SK-N-SH (cell line): ENCODE data around the gene UNCX. TPM values are rescaled to one million over a fixed set of nuclear protein-coding genes. Genes with fewer than 3 reads are reported as not detected.
"Not testable (repeated sequence)": the region's sequence is repeated elsewhere in the genome, so short reads cannot be mapped to it uniquely, and the experiment has no call there.

Experiments
- CTCF ChIA-PET: fragments of 300-600, 350-600 bp; formaldehyde crosslinking; extraction: SDS; loops from one replicate; lab custom pipeline; 2021; lab: Yijun Ruan, JAX
- POLR2A ChIA-PET: fragments of 350-600 bp; sonication (Branson Sonifier 250); formaldehyde crosslinking; extraction: SDS; loops from one replicate; lab custom pipeline; 2020; ENCODE audit warnings: antibody characterized with exemption, inconsistent platforms; lab: Yijun Ruan, JAX
- DNase-seq: peaks from one replicate; pipeline ENCODE4 v3.0.0; 2012
- H2AFZ ChIP-seq: fragments of 200-600 bp; sonication (generic); 2 replicates; pipeline ENCODE4 v1.8.1; 2016; ENCODE audit warnings: antibody characterized with exemption, mild to moderate bottlenecking, low read depth
- H3F3A ChIP-seq: fragments of 200-600 bp; sonication (generic); replicated peaks from 2 replicates; pipeline ENCODE3; 2016; ENCODE audit warnings: antibody characterized with exemption, mild to moderate bottlenecking; ENCODE audit not compliant: insufficient read depth
- H3K27ac ChIP-seq, 2 experiments: fragments of 200-500 bp in 1 of 2; fragments of 200-600 bp in 1 of 2; sonication (Bioruptor generic) in 1 of 2; sonication (generic), shearing (Covaris generic) in 1 of 2; 2 replicates each; pipeline versions ENCODE4 v1.5.1 to v1.6.1; 2014 to 2016; ENCODE audit warnings: low read depth in 2 of 2, inconsistent platforms in 1 of 2, low read length in 1 of 2, mild to moderate bottlenecking in 1 of 2, mixed read lengths in 1 of 2
- H3K27me3 ChIP-seq: fragments of 200-600 bp; sonication (generic), shearing (Covaris generic); 2 replicates; pipeline ENCODE4 v1.6.1; 2016; ENCODE audit warnings: mixed run types; ENCODE audit not compliant: insufficient read depth
- H3K36me3 ChIP-seq, 2 experiments: fragments of 200-500 bp in 1 of 2; fragments of 200-600 bp in 1 of 2; sonication (Bioruptor generic) in 1 of 2; sonication (generic) in 1 of 2; replicated peaks in 1 of 2; 2 replicates each; pipeline versions ENCODE3 to v1.5.1; 2014 to 2016; ENCODE audit warnings: low read length in 1 of 2, mild to moderate bottlenecking in 1 of 2; ENCODE audit not compliant: insufficient read depth in 2 of 2, control insufficient read depth in 1 of 2
- H3K4me1 ChIP-seq, 2 experiments: fragments of 200-500 bp in 1 of 2; fragments of 200-600 bp in 1 of 2; sonication (Bioruptor generic) in 1 of 2; sonication (generic), shearing (Covaris generic) in 1 of 2; 2 replicates each; pipeline versions ENCODE4 v1.5.1 to v1.6.1; 2014 to 2016; ENCODE audit warnings: low read depth in 1 of 2, low read length in 1 of 2, mixed run types in 1 of 2; ENCODE audit not compliant: insufficient read depth in 2 of 2, control insufficient read depth in 1 of 2
- H3K4me2 ChIP-seq: fragments of 200-600 bp; sonication (generic), shearing (Covaris generic); 2 replicates; pipeline ENCODE4 v1.6.1; 2017; ENCODE audit warnings: mixed run types
- H3K4me3 ChIP-seq, 2 experiments: fragments of 200-500 bp in 1 of 2; fragments of 200-600 bp in 1 of 2; sonication (Bioruptor generic) in 1 of 2; sonication (generic), shearing (Covaris generic) in 1 of 2; 2 replicates each; pipeline versions ENCODE4 v1.5.1 to v1.8.1; 2014 to 2016; ENCODE audit warnings: low read depth in 2 of 2, inconsistent platforms in 1 of 2, low read length in 1 of 2, mild to moderate bottlenecking in 1 of 2, mixed read lengths in 1 of 2, moderate library complexity in 1 of 2
- H3K79me2 ChIP-seq: fragments of 200-600 bp; sonication (generic); 2 replicates; pipeline ENCODE4 v1.8.1; 2017; ENCODE audit warnings: mild to moderate bottlenecking; ENCODE audit not compliant: insufficient read depth
- H3K9ac ChIP-seq: fragments of 200-600 bp; sonication (generic); 2 replicates; pipeline ENCODE4 v1.6.1; 2017; ENCODE audit warnings: mixed run types
- H3K9me2 ChIP-seq: fragments of 200-600 bp; sonication (generic); 2 replicates; pipeline ENCODE4 v1.6.1; 2017; ENCODE audit warnings: mixed run types
- H3K9me3 ChIP-seq: fragments of 200-600 bp; sonication (generic); 2 replicates; pipeline ENCODE4 v1.6.1; 2017; ENCODE audit warnings: mixed run types, mild to moderate bottlenecking, moderate library complexity
- H4K20me1 ChIP-seq: fragments of 200-600 bp; sonication (generic); 2 replicates; pipeline ENCODE4 v1.6.1; 2017; ENCODE audit warnings: mild to moderate bottlenecking, mixed run types; ENCODE audit not compliant: insufficient read depth
- ELF1 ChIP-seq: IDR thresholded peaks from 2 replicates; pipeline ENCODE4 v1.4.0; 2012
- EP300 ChIP-seq, 2 experiments: IDR thresholded peaks; 2 replicates each; pipeline versions ENCODE4 v1.4.0 to v1.6.1; 2012; ENCODE audit warnings: borderline replicate concordance in 1 of 2, low read depth in 1 of 2, low read length in 1 of 2
- EZH2phosphoT487 ChIP-seq: fragments of 200-600 bp; sonication (generic); IDR thresholded peaks from 2 replicates; pipeline ENCODE4 v1.6.1; 2017; ENCODE audit warnings: low read depth, mixed run types, mild to moderate bottlenecking, antibody characterized with exemption, moderate library complexity, borderline replicate concordance
- FOSL2 ChIP-seq: IDR thresholded peaks from 2 replicates; pipeline ENCODE4 v1.4.0; 2012; ENCODE audit warnings: low read depth, mild to moderate bottlenecking, moderate library complexity, borderline replicate concordance
- GATA2 ChIP-seq: sonication (generic); formaldehyde crosslinking; IDR thresholded peaks from 2 replicates; pipeline ENCODE4 v1.5.0; 2020; ENCODE audit warnings: mild to moderate bottlenecking, missing genetic modification reagents
- MAX ChIP-seq: IDR thresholded peaks from 2 replicates; pipeline ENCODE4 v1.4.0; 2012; ENCODE audit warnings: low read depth
- MEF2A ChIP-seq: IDR thresholded peaks from 2 replicates; pipeline ENCODE4 v1.4.0; 2012; ENCODE audit warnings: low read depth, borderline replicate concordance
- NFIC ChIP-seq: IDR thresholded peaks from 2 replicates; pipeline ENCODE4 v1.4.0; 2012; ENCODE audit warnings: borderline replicate concordance
- POLR2AphosphoS5 ChIP-seq: IDR thresholded peaks from 2 replicates; pipeline ENCODE4 v1.6.1; 2012; ENCODE audit warnings: low read depth, low read length
- RXRA ChIP-seq: IDR thresholded peaks from 2 replicates; pipeline ENCODE4 v1.4.0; 2012; ENCODE audit warnings: low read depth, mild to moderate bottlenecking, borderline replicate concordance
- SIN3A ChIP-seq: IDR thresholded peaks from 2 replicates; pipeline ENCODE4 v1.6.1; 2012; ENCODE audit warnings: low read depth, mild to moderate bottlenecking, low read length, moderate library complexity, borderline replicate concordance
- SMC3 ChIP-seq: IDR thresholded peaks from 2 replicates; pipeline ENCODE4 v1.6.1; 2012; ENCODE audit warnings: low read depth, low read length, improper control_type of control experiment
- TEAD4 ChIP-seq: IDR thresholded peaks from 2 replicates; pipeline ENCODE4 v1.4.0; 2012; ENCODE audit warnings: mild to moderate bottlenecking, borderline replicate concordance; ENCODE audit not compliant: insufficient read depth
- USF2 ChIP-seq: fragments of 150-350 bp; IDR thresholded peaks from 2 replicates; pipeline ENCODE4 v1.6.1; 2017; ENCODE audit warnings: antibody characterized with exemption, low read length, low read depth, borderline replicate concordance
- WGBS: methylation state at CpG from one replicate; pipeline ENCODE4 v1.1.6; 2017; ENCODE audit warnings: low lambda C conversion rate; 5-methylcytosine and 5-hydroxymethylcytosine counted together
- polyA plus RNA-seq, 3 experiments: library from polyadenylated mRNA; depleted of rRNA; stranded (reverse); fragments of >200 nt; gene quantifications; 2 replicates each; pipeline ENCODE4 v1.2.3, GENCODE V29; 2012
- TF ChIP-seq, protein P1 (sequence below): fragments of 200-600 bp; sonication (generic); IDR thresholded peaks from 2 replicates; pipeline ENCODE4 v1.6.1; 2017; ENCODE audit warnings: antibody characterized with exemption, mild to moderate bottlenecking, moderate library complexity
- TF ChIP-seq, protein P2 (sequence below): IDR thresholded peaks from 2 replicates; pipeline ENCODE4; 2012
- TF ChIP-seq, protein P3 (sequence below): IDR thresholded peaks from 2 replicates; pipeline ENCODE4 v1.4.0; 2012; ENCODE audit warnings: low read depth, borderline replicate concordance

UNCX gene
- polyA plus RNA-seq, 1 of the 3 experiments (the other 2 are of a cell fraction), result not detected

GRCh38 chr7:1259621-1260243, 27.1 kb downstream of the UNCX start (continued):
- no peak for TF ChIP-seq EZH2phosphoT487
- TF ChIP-seq MAX, result no peak
- no peak for TF ChIP-seq SMC3
- no peak for TF ChIP-seq RXRA
- TF ChIP-seq POLR2AphosphoS5, result no peak
- no peak for TF ChIP-seq MEF2A
- TF ChIP-seq, protein P1, sequence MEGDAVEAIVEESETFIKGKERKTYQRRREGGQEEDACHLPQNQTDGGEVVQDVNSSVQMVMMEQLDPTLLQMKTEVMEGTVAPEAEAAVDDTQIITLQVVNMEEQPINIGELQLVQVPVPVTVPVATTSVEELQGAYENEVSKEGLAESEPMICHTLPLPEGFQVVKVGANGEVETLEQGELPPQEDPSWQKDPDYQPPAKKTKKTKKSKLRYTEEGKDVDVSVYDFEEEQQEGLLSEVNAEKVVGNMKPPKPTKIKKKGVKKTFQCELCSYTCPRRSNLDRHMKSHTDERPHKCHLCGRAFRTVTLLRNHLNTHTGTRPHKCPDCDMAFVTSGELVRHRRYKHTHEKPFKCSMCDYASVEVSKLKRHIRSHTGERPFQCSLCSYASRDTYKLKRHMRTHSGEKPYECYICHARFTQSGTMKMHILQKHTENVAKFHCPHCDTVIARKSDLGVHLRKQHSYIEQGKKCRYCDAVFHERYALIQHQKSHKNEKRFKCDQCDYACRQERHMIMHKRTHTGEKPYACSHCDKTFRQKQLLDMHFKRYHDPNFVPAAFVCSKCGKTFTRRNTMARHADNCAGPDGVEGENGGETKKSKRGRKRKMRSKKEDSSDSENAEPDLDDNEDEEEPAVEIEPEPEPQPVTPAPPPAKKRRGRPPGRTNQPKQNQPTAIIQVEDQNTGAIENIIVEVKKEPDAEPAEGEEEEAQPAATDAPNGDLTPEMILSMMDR, result no peak
- no peak for TF ChIP-seq EP300 (IDR thresholded peaks at IDR 0.05; ENCODE audit: borderline replicate concordance in 1 of 2, low read depth in 1 of 2, low read length in 1 of 2)
- TF ChIP-seq NFIC, result no peak
- no peak for TF ChIP-seq TEAD4
- TF ChIP-seq, all 33 proteins: peak for 0

DNA sequence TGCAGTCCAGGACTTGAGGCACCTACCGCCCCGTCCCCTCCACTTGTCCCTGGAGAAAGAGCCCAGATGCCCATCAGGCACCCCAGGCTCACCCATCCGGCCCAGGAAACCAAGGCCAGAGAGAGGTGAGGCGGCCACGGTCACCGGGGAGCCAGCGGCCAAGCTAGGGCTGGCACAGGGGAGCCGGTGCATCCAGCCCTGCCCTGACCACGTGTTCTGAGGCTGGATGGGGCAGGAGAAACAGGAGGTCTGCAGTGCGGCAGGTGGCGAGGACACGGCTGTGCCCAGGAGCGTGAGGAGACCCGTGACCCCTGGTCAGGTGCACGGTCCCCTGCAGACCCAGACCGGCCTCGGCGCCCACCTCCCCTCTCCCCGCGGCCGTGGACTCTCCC, 27.6 kb downstream of the UNCX start:
- H3K27me3 ChIP-seq, result peaks cover 100% of the 10 kb centered on the region
- no peaks in the 10 kb centered on the region for H3K9me2 ChIP-seq
- no peak overlapping the region for H3K4me2 ChIP-seq
- no peak overlapping the region for H3K4me3 ChIP-seq
- no peaks in the 10 kb centered on the region for H3K4me1 ChIP-seq
- H3K9ac ChIP-seq, result no peak overlapping the region
- H3K27ac ChIP-seq, result no peak overlapping the region
- TF ChIP-seq, protein P2, sequence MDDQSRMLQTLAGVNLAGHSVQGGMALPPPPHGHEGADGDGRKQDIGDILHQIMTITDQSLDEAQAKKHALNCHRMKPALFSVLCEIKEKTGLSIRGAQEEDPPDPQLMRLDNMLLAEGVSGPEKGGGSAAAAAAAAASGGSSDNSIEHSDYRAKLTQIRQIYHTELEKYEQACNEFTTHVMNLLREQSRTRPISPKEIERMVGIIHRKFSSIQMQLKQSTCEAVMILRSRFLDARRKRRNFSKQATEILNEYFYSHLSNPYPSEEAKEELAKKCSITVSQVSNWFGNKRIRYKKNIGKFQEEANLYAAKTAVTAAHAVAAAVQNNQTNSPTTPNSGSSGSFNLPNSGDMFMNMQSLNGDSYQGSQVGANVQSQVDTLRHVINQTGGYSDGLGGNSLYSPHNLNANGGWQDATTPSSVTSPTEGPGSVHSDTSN, result no peak
- TF ChIP-seq SMC3, result no peak
- no peak for TF ChIP-seq MAX
- no peak for TF ChIP-seq ELF1
- TF ChIP-seq FOSL2, result no peak
- no peak for TF ChIP-seq USF2
- 0 out of 2 replicates have a peak, but pooled peaks have one; percentile 66 for TF ChIP-seq EZH2phosphoT487
- no peak for TF ChIP-seq GATA2
- TF ChIP-seq RXRA, result no peak
- TF ChIP-seq, protein P3, sequence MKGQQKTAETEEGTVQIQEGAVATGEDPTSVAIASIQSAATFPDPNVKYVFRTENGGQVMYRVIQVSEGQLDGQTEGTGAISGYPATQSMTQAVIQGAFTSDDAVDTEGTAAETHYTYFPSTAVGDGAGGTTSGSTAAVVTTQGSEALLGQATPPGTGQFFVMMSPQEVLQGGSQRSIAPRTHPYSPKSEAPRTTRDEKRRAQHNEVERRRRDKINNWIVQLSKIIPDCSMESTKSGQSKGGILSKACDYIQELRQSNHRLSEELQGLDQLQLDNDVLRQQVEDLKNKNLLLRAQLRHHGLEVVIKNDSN, result 0 out of 2 replicates have a peak, but pooled peaks have one; percentile 12
- TF ChIP-seq SIN3A, result no peak
- no peak for TF ChIP-seq EP300 (IDR thresholded peaks at IDR 0.05; ENCODE audit: borderline replicate concordance in 1 of 2, low read depth in 1 of 2, low read length in 1 of 2)
- H3K79me2 ChIP-seq, result no peaks in the 10 kb centered on the region
- peaks cover 3% of the 10 kb centered on the region for H3F3A ChIP-seq
- DNase-seq, result no peak
- WGBS, result 2% methylated on average over 13 of the region's 21 CpGs
- ChIA-PET CTCF (interaction anchor here (1.0 kb wide), 1 partner anchor 18 kb away, joined by 4 read pairs; no protein-coding TSS in a partner anchor), POLR2A (no interaction called here)
- H2AFZ ChIP-seq, result no peak overlapping the region
- H3K9me3 ChIP-seq, result no peaks in the 10 kb centered on the region
- 0 out of 2 replicates have a peak, but pooled peaks cover 12% of the 10 kb centered on the region for H4K20me1 ChIP-seq
- no peaks in the 10 kb centered on the region for H3K36me3 ChIP-seq

GRCh38 chr7:1261036-1261435, 28.4 kb downstream of the UNCX start:
- POLR2A ChIA-PET, H3K4me1 ChIP-seq, H2AFZ ChIP-seq, H3K9me2 ChIP-seq, H3K9me3 ChIP-seq, H3K4me3 ChIP-seq, H3K36me3 ChIP-seq, H3K79me2 ChIP-seq, H3K9ac ChIP-seq, H3K27ac ChIP-seq, DNase-seq, H3K4me2 ChIP-seq, H3F3A ChIP-seq: not testable (repeated sequence)
- peaks cover 98% of the 10 kb centered on the region for H3K27me3 ChIP-seq
- CTCF ChIA-PET, result interaction anchor here (1.0 to 4.3 kb wide), 2 partner anchors 17 to 35 kb away, joined by 4 to 29 read pairs; no protein-coding TSS in a partner anchor
- WGBS, result 12% methylated on average over 10 of the region's 10 CpGs
- H4K20me1 ChIP-seq, result 0 out of 2 replicates have a peak, but pooled peaks cover 12% of the 10 kb centered on the region
